ENCODE measurements around the gene PPP1R36. TPM values are rescaled to one million over a fixed set of nuclear protein-coding genes. Genes with fewer than 3 reads are reported as not detected.
"Not testable (repeated sequence)": the region's sequence is repeated elsewhere in the genome, so short reads cannot be mapped to it uniquely, and the experiment has no call there.

PPP1R36 gene
- total RNA-seq, 2 donors from 2014 or later, result 2.2 to 5.0 TPM

- no peaks in the 10 kb centered on the region for H3K27me3 ChIP-seq
- no peak for TF ChIP-seq CTCF (IDR thresholded peaks at IDR 0.05)
- no peak for DNase-seq
- no peaks in the 10 kb centered on the region for H3K9me3 ChIP-seq
- intact Hi-C loops (cut with DNase I), result no loop called here
- H3K27ac ChIP-seq, result peak overlapping the region; percentile 62
- H3K36me3 ChIP-seq, result no peaks in the 10 kb centered on the region
- peaks cover 5% of the 10 kb centered on the region for H3K4me1 ChIP-seq
- H3K9ac ChIP-seq (ENCODE audit: low read depth in 2 of 2, low read length in 2 of 2), result peak overlapping the region in 1 of 2 donors; percentile 48
- H3K4me3 ChIP-seq, result no peak overlapping the region
Measured at GRCh38 chr14:64625386-64626232, 75.8 kb downstream of the PPP1R36 start.

GRCh38 chr14:64628940-64629408, 79.2 kb downstream of the PPP1R36 start:
- no peak overlapping the region for H3K9ac ChIP-seq (ENCODE audit: low read depth in 2 of 2, low read length in 2 of 2)
- no peak for TF ChIP-seq CTCF (IDR thresholded peaks at IDR 0.05)
- no peak for DNase-seq
- H3K4me3 ChIP-seq, result no peak overlapping the region
- no peaks in the 10 kb centered on the region for H3K9me3 ChIP-seq
- intact Hi-C loops (cut with DNase I), result no loop called here
- no peaks in the 10 kb centered on the region for H3K27me3 ChIP-seq
- no peaks in the 10 kb centered on the region for H3K36me3 ChIP-seq
- H3K4me1 ChIP-seq, result peaks cover 5% of the 10 kb centered on the region
- no peak overlapping the region for H3K27ac ChIP-seq

GRCh38 chr14:64630778-64631177, 81.0 kb downstream of the PPP1R36 start:
- H3K9ac ChIP-seq (ENCODE audit: low read depth in 2 of 2, low read length in 2 of 2), result peak overlapping the region in 1 of 2 donors; percentile 78
- DNase-seq, result no peak
- H3K27me3 ChIP-seq, result no peaks in the 10 kb centered on the region
- intact Hi-C loops (cut with DNase I), result loop anchor here (10.0 kb wide), 1 partner anchor 286 kb away; no protein-coding TSS in a partner anchor
- peaks cover 2% of the 10 kb centered on the region for H3K4me1 ChIP-seq
- H3K36me3 ChIP-seq, result no peaks in the 10 kb centered on the region
- TF ChIP-seq CTCF (IDR thresholded peaks at IDR 0.05), result no peak
- no peak overlapping the region for H3K4me3 ChIP-seq
- peak overlapping the region; percentile 31 for H3K27ac ChIP-seq
- no peaks in the 10 kb centered on the region for H3K9me3 ChIP-seq

- H3K9me3 ChIP-seq; H3K36me3 ChIP-seq; H3K27me3 ChIP-seq; H3K9ac ChIP-seq (ENCODE audit: low read depth in 2 of 2, low read length in 2 of 2); DNase-seq; H3K4me1 ChIP-seq; H3K4me3 ChIP-seq: not testable (repeated sequence)
- H3K27ac ChIP-seq, result peak overlapping the region; percentile 31
- intact Hi-C loops (cut with DNase I), result loop anchor here (10.0 kb wide), 1 partner anchor 286 kb away; no protein-coding TSS in a partner anchor
Measured at GRCh38 chr14:64631222-64631621, 81.5 kb downstream of the PPP1R36 start.

- intact Hi-C loops (cut with DNase I), result loop anchor here (10.0 kb wide), 1 partner anchor 287 kb away; no protein-coding TSS in a partner anchor
- Histone ChIP-seq H3K27ac (peak overlapping the region; percentile 31), H3K9ac (ENCODE audit: low read depth in 2 of 2, low read length in 2 of 2) (peak overlapping the region in 1 of 2 donors; percentile 19), H3K4me1 (no peaks in the 10 kb centered on the region), H3K4me3 (no peak overlapping the region), H3K9me3 (no peaks in the 10 kb centered on the region), H3K27me3 (no peaks in the 10 kb centered on the region), H3K36me3 (no peaks in the 10 kb centered on the region)
- no peak for TF ChIP-seq CTCF (IDR thresholded peaks at IDR 0.05)
- no peak for DNase-seq
Measured at GRCh38 chr14:64632056-64632455, 82.3 kb downstream of the PPP1R36 start.

GRCh38 chr14:64634558-64634957, 84.8 kb downstream of the PPP1R36 start:
- Histone ChIP-seq H3K9ac (ENCODE audit: low read depth in 2 of 2, low read length in 2 of 2) (no peak overlapping the region), H3K36me3 (no peaks in the 10 kb centered on the region), H3K9me3 (no peaks in the 10 kb centered on the region), H3K4me3 (no peak overlapping the region), H3K27ac (no peak overlapping the region), H3K27me3 (no peaks in the 10 kb centered on the region), H3K4me1 (no peaks in the 10 kb centered on the region)
- no peak for DNase-seq
- intact Hi-C loops (cut with DNase I), result loop anchor here (2.0 to 10.0 kb wide), 2 partner anchors 102 to 290 kb away; no protein-coding TSS in a partner anchor
- no peak for TF ChIP-seq CTCF (IDR thresholded peaks at IDR 0.05)

Measured in colonic mucosa (tissue), 4 donors.